ENCODE measurements around the gene CRTC2. TPM values are rescaled to one million over a fixed set of nuclear protein-coding genes. Genes with fewer than 3 reads are reported as not detected.

The CRTC2 gene
- polyA plus RNA-seq, 1 donor from 2014 or later = 12.1 TPM

DNA sequence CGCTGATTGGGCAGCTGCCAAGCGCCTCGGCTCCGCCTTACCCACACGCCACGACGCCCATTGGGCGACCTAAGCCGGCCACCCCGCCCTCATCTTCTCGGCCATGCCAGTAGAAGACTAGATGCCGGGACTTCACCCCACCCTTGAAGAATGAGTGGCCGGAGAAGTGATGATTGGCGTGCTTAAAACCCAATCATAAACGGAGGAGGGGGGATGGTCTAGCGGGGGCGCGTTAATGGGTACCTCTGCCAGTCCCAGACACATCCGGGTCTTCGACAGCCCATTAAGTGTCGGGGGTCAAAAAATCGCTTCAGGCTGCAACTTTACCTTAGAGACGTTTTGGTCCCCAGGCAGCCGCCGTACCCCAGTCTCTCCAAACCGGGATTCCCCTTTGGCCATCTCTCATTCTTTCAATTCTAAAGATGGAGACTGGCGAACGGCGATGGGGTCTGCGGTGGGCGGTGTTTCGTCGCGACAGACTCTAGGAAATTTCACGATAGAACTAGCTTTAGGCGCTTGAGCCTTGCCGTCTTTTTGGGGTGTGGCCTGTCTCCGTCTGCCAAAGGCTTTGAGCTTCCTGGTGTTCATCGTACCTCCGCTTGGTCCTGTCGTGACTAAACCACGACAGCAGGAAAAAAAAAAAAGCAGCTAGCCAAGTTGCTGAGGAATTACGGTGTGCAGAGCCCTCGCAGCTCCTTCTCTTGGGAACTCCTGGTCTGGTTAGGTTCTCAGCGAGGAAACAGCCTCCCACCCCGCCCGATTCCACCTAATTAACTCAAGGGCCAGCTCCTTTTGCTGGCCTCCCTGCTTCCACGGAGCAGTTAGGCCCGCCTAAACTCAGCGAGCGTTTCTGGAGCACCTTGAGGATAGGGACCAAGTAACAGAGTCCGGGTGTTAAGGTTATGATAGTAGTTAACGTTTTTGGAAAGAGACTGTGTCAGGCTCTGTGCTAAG lies 35.2 kb downstream of the CRTC2 start, which contains the start of gene GATAD2B:
GATAD2B (minus strand) TSS at position 1 of the 954 bp plus-strand sequence. CDS start 94,625 bp downstream, outside the sequence.
- Histone ChIP-seq H3K9me3 (ENCODE audit: low read length) (no peaks in the 10 kb centered on the region), H3K4me2 (ENCODE audit: low read length) (peak within 1 kb of the TSS; percentile 96), H3K4me3 (ENCODE audit: low read length) (peak within 1 kb of the TSS; percentile 83), H3K27me3 (ENCODE audit: insufficient read depth, low read depth, low read length) (no peaks in the 10 kb centered on the region), H3F3A (ENCODE audit: insufficient read depth, low read length, poor library complexity, severe bottlenecking) (peaks cover 4% of the 10 kb centered on the region), H3K27ac (ENCODE audit: low read length) (peak within 1 kb of the TSS; percentile 96), H3K79me2 (replicated peaks; ENCODE audit: insufficient read depth, low read length) (peaks cover 39% of the 10 kb centered on the region), H3K36me3 (ENCODE audit: insufficient read depth, low read length) (no peaks in the 10 kb centered on the region), H3K9me2 (ENCODE audit: insufficient read depth, low read length) (no peaks in the 10 kb centered on the region), H3K9ac (ENCODE audit: low read length) (peak within 1 kb of the TSS; percentile 93), H4K20me1 (ENCODE audit: insufficient read depth) (peaks cover 20% of the 10 kb centered on the region), H2AFZ (ENCODE audit: low read depth, low read length) (peak within 1 kb of the TSS; percentile 66)
- TF ChIP-seq, protein P1, sequence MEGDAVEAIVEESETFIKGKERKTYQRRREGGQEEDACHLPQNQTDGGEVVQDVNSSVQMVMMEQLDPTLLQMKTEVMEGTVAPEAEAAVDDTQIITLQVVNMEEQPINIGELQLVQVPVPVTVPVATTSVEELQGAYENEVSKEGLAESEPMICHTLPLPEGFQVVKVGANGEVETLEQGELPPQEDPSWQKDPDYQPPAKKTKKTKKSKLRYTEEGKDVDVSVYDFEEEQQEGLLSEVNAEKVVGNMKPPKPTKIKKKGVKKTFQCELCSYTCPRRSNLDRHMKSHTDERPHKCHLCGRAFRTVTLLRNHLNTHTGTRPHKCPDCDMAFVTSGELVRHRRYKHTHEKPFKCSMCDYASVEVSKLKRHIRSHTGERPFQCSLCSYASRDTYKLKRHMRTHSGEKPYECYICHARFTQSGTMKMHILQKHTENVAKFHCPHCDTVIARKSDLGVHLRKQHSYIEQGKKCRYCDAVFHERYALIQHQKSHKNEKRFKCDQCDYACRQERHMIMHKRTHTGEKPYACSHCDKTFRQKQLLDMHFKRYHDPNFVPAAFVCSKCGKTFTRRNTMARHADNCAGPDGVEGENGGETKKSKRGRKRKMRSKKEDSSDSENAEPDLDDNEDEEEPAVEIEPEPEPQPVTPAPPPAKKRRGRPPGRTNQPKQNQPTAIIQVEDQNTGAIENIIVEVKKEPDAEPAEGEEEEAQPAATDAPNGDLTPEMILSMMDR (IDR thresholded peaks at IDR 0.05; ENCODE audit: poor library complexity, severe bottlenecking) = no peak
- no peak for TF ChIP-seq EZH2 (IDR thresholded peaks at IDR 0.05; ENCODE audit: borderline replicate concordance, insufficient read depth, low read length, poor library complexity, severe bottlenecking)
- TF ChIP-seq TAF1 (IDR thresholded peaks at IDR 0.05; ENCODE audit: low read depth) = peak; percentile 23
- TF ChIP-seq RAD21 (conservative IDR thresholded peaks at IDR 0.05) = peak; percentile 61
- TF ChIP-seq POLR2AphosphoS5 (IDR thresholded peaks at IDR 0.05) = no peak
- peak; percentile 53 for TF ChIP-seq SMC3 (conservative IDR thresholded peaks at IDR 0.05; ENCODE audit: poor library complexity)
- peak; percentile 51 for TF ChIP-seq MXI1 (conservative IDR thresholded peaks at IDR 0.05; ENCODE audit: poor library complexity, severe bottlenecking)
- TF ChIP-seq, protein P2, sequence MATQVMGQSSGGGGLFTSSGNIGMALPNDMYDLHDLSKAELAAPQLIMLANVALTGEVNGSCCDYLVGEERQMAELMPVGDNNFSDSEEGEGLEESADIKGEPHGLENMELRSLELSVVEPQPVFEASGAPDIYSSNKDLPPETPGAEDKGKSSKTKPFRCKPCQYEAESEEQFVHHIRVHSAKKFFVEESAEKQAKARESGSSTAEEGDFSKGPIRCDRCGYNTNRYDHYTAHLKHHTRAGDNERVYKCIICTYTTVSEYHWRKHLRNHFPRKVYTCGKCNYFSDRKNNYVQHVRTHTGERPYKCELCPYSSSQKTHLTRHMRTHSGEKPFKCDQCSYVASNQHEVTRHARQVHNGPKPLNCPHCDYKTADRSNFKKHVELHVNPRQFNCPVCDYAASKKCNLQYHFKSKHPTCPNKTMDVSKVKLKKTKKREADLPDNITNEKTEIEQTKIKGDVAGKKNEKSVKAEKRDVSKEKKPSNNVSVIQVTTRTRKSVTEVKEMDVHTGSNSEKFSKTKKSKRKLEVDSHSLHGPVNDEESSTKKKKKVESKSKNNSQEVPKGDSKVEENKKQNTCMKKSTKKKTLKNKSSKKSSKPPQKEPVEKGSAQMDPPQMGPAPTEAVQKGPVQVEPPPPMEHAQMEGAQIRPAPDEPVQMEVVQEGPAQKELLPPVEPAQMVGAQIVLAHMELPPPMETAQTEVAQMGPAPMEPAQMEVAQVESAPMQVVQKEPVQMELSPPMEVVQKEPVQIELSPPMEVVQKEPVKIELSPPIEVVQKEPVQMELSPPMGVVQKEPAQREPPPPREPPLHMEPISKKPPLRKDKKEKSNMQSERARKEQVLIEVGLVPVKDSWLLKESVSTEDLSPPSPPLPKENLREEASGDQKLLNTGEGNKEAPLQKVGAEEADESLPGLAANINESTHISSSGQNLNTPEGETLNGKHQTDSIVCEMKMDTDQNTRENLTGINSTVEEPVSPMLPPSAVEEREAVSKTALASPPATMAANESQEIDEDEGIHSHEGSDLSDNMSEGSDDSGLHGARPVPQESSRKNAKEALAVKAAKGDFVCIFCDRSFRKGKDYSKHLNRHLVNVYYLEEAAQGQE (IDR thresholded peaks at IDR 0.05; ENCODE audit: borderline replicate concordance) = peak; percentile 81
- peak; percentile 73 for TF ChIP-seq EP300 (conservative IDR thresholded peaks at IDR 0.05; ENCODE audit: poor library complexity, severe bottlenecking)

DNA sequence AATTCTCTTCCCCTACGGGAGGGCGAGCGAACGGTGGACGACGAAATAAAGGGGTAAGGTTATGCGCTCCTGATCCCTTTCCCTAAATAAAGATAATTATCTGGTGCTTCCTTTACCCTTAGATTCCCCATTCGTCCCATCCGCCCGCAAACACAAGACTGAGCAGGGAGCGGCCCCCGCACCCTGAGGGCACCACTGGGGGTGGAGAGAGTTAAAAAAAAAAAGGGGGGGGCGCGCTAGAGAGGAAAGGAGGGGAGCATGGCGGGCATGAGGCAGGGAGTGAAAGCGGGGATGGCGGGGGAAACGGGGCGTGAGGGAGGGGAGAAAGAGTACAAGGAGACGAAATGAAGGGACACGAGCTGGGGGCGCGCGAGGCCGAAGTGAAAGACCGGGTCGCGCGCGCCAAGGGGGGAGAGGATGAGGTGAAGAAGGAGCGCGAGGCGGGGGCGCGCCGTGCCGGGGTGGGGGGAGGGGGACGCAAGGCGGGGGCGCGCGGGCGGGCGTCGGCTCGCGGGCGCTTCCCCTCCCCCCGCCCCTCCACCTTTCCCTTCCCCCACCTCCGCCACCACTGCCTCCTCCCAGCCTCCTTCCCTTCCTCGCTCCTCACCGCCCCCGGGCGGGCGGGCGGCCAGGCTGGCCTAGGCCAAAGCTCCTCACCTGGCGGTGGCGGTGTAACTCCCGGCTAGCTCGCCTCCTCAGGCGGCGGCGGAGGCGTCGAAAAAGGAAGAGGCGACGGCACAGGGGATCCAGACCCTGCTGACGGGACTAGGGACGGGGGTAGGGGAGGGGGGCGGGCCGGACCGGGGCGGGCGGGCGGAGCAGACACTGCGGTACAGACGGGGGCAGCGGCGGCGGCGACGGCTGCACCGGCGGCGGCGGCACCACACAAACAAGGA lies 36.1 kb downstream of the CRTC2 start:
- Histone ChIP-seq H3K27me3 (ENCODE audit: insufficient read depth, low read depth, low read length) (no peaks in the 10 kb centered on the region), H3K36me3 (ENCODE audit: insufficient read depth, low read length) (no peaks in the 10 kb centered on the region), H3K4me3 (ENCODE audit: low read length) (peak overlapping the region; percentile 83), H3K9ac (ENCODE audit: low read length) (peak overlapping the region; percentile 93), H2AFZ (ENCODE audit: low read depth, low read length) (peak overlapping the region; percentile 31), H3K4me2 (ENCODE audit: low read length) (peak overlapping the region; percentile 92), H3K79me2 (replicated peaks; ENCODE audit: insufficient read depth, low read length) (peaks cover 49% of the 10 kb centered on the region), H3K9me3 (ENCODE audit: low read length) (no peaks in the 10 kb centered on the region), H4K20me1 (ENCODE audit: insufficient read depth) (peaks cover 20% of the 10 kb centered on the region), H3F3A (ENCODE audit: insufficient read depth, low read length, poor library complexity, severe bottlenecking) (peaks cover 4% of the 10 kb centered on the region), H3K27ac (ENCODE audit: low read length) (peak overlapping the region; percentile 93), H3K9me2 (ENCODE audit: insufficient read depth, low read length) (no peaks in the 10 kb centered on the region)
- TF ChIP-seq, protein P2 (IDR thresholded peaks at IDR 0.05; ENCODE audit: borderline replicate concordance) = peak; percentile 3
- TF ChIP-seq TAF1 (IDR thresholded peaks at IDR 0.05; ENCODE audit: low read depth) (peak; percentile 15), MXI1 (conservative IDR thresholded peaks at IDR 0.05; ENCODE audit: poor library complexity, severe bottlenecking) (peak; percentile 1), POLR2AphosphoS5 (IDR thresholded peaks at IDR 0.05) (peak; percentile 84), RAD21 (conservative IDR thresholded peaks at IDR 0.05) (no peak)

All from neural cell (in vitro differentiated cells).